ENCODE data around the gene NFASC. TPM values are rescaled to one million over a fixed set of nuclear protein-coding genes. Genes with fewer than 3 reads are reported as not detected.

The NFASC gene
- total and polyA plus RNA-seq, 2 experiments from 2014 or later, result 0.75 to 2.2 TPM

DNA sequence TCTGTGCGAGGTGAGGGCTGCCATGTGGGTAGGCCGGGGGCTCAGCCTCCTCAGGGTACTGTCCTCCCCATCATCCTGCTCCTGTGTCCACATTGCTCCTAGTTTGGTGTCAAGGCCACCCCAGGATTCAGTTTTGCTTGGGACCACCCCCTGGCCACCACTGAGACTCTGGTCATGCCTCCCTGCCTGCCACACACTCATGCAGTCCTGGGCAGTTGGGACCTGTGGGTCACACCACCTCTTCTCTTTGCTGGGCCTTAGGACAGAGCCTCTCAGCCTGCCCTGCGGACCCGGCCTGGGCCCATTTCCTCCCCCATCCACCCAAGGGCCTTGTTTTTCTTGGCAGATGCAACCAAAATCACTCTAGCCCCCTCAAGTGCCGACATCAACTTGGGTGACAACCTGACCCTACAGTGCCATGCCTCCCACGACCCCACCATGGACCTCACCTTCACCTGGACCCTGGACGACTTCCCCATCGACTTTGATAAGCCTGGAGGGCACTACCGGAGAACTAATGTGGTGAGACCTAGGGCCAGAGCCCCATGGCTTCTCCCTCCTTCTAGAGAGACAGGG is 194.2 kb downstream of the NFASC start:
- Histone ChIP-seq H3K9me2 (replicated peaks; ENCODE audit: insufficient read depth) (no peaks in the 10 kb centered on the region), H3K4me1 (ENCODE audit: insufficient read depth) (no peaks in the 10 kb centered on the region), H3K9me3 (ENCODE audit: low read depth) (no peaks in the 10 kb centered on the region), H3K27ac (no peak overlapping the region), H4K20me1 (ENCODE audit: insufficient read depth, poor library complexity, severe bottlenecking) (no peaks in the 10 kb centered on the region), H3K4me2 (no peak overlapping the region), H3K79me2 (no peaks in the 10 kb centered on the region), H3K36me3 (replicated peaks; ENCODE audit: insufficient read depth, low read depth) (no peaks in the 10 kb centered on the region), H3K4me3 (no peak overlapping the region), H2AFZ (no peak overlapping the region), H3K27me3 (no peaks in the 10 kb centered on the region)
- WGBS (ENCODE audit: low lambda C conversion rate, missing lambda C conversion rate), result 91% methylated on average over 9 of the region's 9 CpGs
- TF ChIP-seq, protein P1, sequence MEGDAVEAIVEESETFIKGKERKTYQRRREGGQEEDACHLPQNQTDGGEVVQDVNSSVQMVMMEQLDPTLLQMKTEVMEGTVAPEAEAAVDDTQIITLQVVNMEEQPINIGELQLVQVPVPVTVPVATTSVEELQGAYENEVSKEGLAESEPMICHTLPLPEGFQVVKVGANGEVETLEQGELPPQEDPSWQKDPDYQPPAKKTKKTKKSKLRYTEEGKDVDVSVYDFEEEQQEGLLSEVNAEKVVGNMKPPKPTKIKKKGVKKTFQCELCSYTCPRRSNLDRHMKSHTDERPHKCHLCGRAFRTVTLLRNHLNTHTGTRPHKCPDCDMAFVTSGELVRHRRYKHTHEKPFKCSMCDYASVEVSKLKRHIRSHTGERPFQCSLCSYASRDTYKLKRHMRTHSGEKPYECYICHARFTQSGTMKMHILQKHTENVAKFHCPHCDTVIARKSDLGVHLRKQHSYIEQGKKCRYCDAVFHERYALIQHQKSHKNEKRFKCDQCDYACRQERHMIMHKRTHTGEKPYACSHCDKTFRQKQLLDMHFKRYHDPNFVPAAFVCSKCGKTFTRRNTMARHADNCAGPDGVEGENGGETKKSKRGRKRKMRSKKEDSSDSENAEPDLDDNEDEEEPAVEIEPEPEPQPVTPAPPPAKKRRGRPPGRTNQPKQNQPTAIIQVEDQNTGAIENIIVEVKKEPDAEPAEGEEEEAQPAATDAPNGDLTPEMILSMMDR (IDR thresholded peaks at IDR 0.05; ENCODE audit: poor library complexity), result no peak
- TF ChIP-seq EZH2phosphoT487 (IDR thresholded peaks at IDR 0.05; ENCODE audit: low read depth, severe bottlenecking, unreplicated experiment) (no peak), EZH2 (IDR thresholded peaks at IDR 0.05; ENCODE audit: borderline replicate concordance) (no peak)
- DNase-seq (ENCODE audit: low spot score), result no peak

DNA sequence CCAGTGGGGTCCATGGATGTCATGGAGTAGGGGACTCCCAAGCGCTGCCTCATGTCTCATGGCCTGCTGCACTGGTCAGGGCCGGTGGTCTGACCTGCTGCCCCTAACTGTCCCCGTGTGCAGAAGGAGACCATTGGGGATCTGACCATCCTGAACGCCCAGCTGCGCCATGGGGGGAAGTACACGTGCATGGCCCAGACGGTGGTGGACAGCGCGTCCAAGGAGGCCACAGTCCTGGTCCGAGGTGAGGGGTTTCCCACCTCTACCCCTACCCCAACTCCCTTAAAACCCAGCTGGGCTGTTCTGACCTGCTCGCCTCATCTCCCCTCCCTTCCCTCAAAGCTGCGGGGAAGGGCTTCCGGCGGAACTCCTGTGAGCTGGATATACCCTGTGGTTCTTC is 195.0 kb downstream of the NFASC start:
- no peak overlapping the region for H3K4me2 ChIP-seq
- H3K4me1 ChIP-seq (ENCODE audit: insufficient read depth), result no peaks in the 10 kb centered on the region
- no peak for TF ChIP-seq EZH2 (IDR thresholded peaks at IDR 0.05; ENCODE audit: borderline replicate concordance)
- TF ChIP-seq, protein P1 (IDR thresholded peaks at IDR 0.05; ENCODE audit: poor library complexity), result no peak
- no peak overlapping the region for H3K4me3 ChIP-seq
- 92% methylated on average over 13 of the region's 14 CpGs for WGBS (ENCODE audit: low lambda C conversion rate, missing lambda C conversion rate)
- H3K9me2 ChIP-seq (replicated peaks; ENCODE audit: insufficient read depth), result no peaks in the 10 kb centered on the region
- no peaks in the 10 kb centered on the region for H3K27me3 ChIP-seq
- H3K27ac ChIP-seq, result no peak overlapping the region
- H3K9me3 ChIP-seq (ENCODE audit: low read depth), result no peaks in the 10 kb centered on the region
- DNase-seq (ENCODE audit: low spot score), result no peak
- no peaks in the 10 kb centered on the region for H3K79me2 ChIP-seq
- no peak overlapping the region for H2AFZ ChIP-seq
- no peaks in the 10 kb centered on the region for H3K36me3 ChIP-seq (replicated peaks; ENCODE audit: insufficient read depth, low read depth)
- no peaks in the 10 kb centered on the region for H4K20me1 ChIP-seq (ENCODE audit: insufficient read depth, poor library complexity, severe bottlenecking)

DNA sequence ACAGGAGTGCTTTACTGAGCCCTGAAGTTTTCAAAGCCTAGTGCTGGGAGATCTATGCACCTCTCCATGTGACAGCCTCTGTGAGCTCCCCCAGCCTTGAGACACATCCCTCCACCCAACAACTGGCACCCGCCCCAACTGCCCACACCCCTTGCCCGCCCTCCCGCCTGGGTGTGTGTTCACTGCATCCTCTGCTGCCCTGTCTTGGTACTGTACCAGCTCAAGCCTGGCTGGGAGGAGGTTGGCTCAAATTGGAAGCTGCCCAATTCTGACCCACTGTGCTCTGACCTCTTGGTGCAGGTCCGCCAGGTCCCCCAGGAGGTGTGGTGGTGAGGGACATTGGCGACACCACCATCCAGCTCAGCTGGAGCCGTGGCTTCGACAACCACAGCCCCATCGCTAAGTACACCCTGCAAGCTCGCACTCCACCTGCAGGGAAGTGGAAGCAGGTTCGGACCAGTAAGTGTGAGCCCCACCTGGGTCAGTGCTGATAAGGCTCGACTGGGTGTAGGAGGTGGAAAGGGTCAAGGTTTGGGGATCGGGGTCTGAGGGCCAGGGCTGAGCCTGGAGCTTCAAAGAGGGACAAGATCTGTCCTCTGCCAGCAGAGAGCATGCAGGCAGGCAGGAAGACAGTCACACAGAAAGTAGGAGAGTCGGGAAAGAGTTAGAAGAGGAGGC is 195.6 kb downstream of the NFASC start:
- Histone ChIP-seq H3K27me3 (no peaks in the 10 kb centered on the region), H2AFZ (no peak overlapping the region), H4K20me1 (ENCODE audit: insufficient read depth, poor library complexity, severe bottlenecking) (no peaks in the 10 kb centered on the region), H3K36me3 (replicated peaks; ENCODE audit: insufficient read depth, low read depth) (no peaks in the 10 kb centered on the region), H3K9me3 (ENCODE audit: low read depth) (no peaks in the 10 kb centered on the region), H3K4me3 (no peak overlapping the region), H3K9me2 (replicated peaks; ENCODE audit: insufficient read depth) (no peaks in the 10 kb centered on the region), H3K79me2 (no peaks in the 10 kb centered on the region), H3K4me1 (ENCODE audit: insufficient read depth) (no peaks in the 10 kb centered on the region), H3K4me2 (no peak overlapping the region), H3K27ac (no peak overlapping the region)
- no peak for DNase-seq (ENCODE audit: low spot score)
- no peak for TF ChIP-seq EZH2 (IDR thresholded peaks at IDR 0.05; ENCODE audit: borderline replicate concordance)
- no peak for TF ChIP-seq EZH2phosphoT487 (IDR thresholded peaks at IDR 0.05; ENCODE audit: low read depth, severe bottlenecking, unreplicated experiment)
- TF ChIP-seq, protein P1 (IDR thresholded peaks at IDR 0.05; ENCODE audit: poor library complexity), result peak; percentile 16
- 66% methylated on average over 13 of the region's 13 CpGs for whole genome bisulfite sequencing (ENCODE audit: low lambda C conversion rate, missing lambda C conversion rate)

Measured in hepatocyte (in vitro differentiated cells).